ENCODE data around the gene RPS23. TPM values are rescaled to one million over a fixed set of nuclear protein-coding genes. Genes with fewer than 3 reads are reported as not detected.
"Not testable (repeated sequence)": the region's sequence is repeated elsewhere in the genome, so short reads cannot be mapped to it uniquely, and the experiment has no call there.

The RPS23 gene
- total RNA-seq, 1 donor from 2014 or later = 2,105 TPM

DNA sequence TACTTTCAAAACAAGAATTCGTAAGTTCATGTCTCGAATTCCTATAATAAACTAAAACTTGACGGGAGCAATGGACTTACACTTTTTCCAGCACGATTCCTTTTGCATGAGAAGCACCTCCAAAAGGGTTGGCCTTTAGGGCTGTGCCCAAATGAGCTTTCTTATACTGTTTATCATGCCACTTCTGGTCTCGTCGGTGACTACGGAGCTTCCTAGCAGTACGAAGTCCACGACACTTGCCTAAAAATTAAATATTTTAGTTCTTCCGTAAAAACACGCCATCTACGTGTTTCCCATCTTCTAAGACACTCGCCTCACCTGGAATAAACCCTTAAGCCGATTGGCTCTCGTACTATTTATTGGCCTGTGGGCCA is 554 bp downstream of the RPS23 start:
- peaks cover 21% of the 10 kb centered on the region for H3K4me1 Mint-ChIP-seq
- H3K27me3 Mint-ChIP-seq (ENCODE audit: low read depth) = no peaks in the 10 kb centered on the region

DNA sequence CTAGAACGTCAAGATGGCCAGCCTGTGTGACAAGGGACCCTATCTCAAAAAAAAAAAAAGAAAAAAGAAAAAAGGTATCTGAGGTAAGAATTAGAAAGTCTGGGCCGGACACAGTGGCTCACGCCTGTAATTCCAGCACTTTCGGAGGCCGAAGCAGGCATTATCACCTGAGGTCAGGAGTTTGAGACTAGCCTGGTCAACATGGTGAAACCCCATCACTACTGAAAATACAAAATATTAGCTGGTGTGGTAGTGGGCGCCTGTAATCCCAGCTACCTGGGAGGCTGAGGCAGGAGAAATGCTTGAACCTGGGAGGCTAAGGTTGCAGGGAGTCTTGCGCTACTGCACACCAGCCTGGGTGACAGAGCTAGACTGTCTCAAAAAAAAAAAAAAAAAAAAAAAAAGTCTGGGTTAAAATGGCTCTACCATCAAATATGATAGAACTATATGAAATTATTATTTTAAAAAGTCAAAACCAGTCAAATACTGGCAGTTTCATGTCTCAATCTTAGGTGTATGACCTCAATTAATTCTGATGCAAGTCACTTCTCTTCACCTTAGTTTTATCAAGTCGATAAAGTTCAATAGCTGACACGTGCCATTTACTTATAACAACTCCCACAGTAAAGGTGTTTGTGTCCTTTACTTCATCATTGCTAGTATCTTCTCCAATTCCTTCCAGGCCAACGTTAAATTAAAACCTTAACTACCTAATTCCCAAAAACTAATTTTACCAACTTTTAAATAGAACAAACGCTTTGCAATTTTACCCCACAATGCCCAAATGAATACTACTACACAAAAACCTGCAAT is 1.1 kb downstream of the RPS23 start:
- Mint-ChIP-seq H3K36me3 (peaks cover 31% of the 10 kb centered on the region), H3K27ac (peak overlapping the region; percentile 98), H3K4me3 (peak overlapping the region; percentile 82), H3K27me3 (ENCODE audit: low read depth) (no peaks in the 10 kb centered on the region), H3K9me3 (no peaks in the 10 kb centered on the region), H3K4me1 (peaks cover 24% of the 10 kb centered on the region)
- DNase-seq (ENCODE audit: low spot score in 2 of 2, unreplicated experiment in 2 of 2) = no peak
- TF ChIP-seq, protein P1, sequence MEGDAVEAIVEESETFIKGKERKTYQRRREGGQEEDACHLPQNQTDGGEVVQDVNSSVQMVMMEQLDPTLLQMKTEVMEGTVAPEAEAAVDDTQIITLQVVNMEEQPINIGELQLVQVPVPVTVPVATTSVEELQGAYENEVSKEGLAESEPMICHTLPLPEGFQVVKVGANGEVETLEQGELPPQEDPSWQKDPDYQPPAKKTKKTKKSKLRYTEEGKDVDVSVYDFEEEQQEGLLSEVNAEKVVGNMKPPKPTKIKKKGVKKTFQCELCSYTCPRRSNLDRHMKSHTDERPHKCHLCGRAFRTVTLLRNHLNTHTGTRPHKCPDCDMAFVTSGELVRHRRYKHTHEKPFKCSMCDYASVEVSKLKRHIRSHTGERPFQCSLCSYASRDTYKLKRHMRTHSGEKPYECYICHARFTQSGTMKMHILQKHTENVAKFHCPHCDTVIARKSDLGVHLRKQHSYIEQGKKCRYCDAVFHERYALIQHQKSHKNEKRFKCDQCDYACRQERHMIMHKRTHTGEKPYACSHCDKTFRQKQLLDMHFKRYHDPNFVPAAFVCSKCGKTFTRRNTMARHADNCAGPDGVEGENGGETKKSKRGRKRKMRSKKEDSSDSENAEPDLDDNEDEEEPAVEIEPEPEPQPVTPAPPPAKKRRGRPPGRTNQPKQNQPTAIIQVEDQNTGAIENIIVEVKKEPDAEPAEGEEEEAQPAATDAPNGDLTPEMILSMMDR (IDR thresholded peaks at IDR 0.05; ENCODE audit: unreplicated experiment) = no peak

More for the DNA sequence above, 554 bp downstream of the RPS23 start:
- peaks cover 28% of the 10 kb centered on the region for H3K36me3 Mint-ChIP-seq
- H3K4me3 Mint-ChIP-seq = peak overlapping the region; percentile 82
- no peaks in the 10 kb centered on the region for H3K9me3 Mint-ChIP-seq
- H3K27ac Mint-ChIP-seq = peak overlapping the region; percentile 98
- TF ChIP-seq, protein P1 (IDR thresholded peaks at IDR 0.05; ENCODE audit: unreplicated experiment) = no peak
- DNase-seq (ENCODE audit: low spot score in 2 of 2, unreplicated experiment in 2 of 2) = no peak

GRCh38 chr5:82275216-82275664 is 2.9 kb downstream of the RPS23 start:
- DNase-seq (ENCODE audit: low spot score in 2 of 2, unreplicated experiment in 2 of 2) = no peak
- Mint-ChIP-seq H3K27ac (peak overlapping the region; percentile 13), H3K36me3 (peaks cover 39% of the 10 kb centered on the region), H3K27me3 (ENCODE audit: low read depth) (no peaks in the 10 kb centered on the region), H3K9me3 (no peaks in the 10 kb centered on the region), H3K4me1 (peaks cover 27% of the 10 kb centered on the region), H3K4me3 (no peak overlapping the region)
- TF ChIP-seq, protein P1 (IDR thresholded peaks at IDR 0.05; ENCODE audit: unreplicated experiment) = no peak

GRCh38 chr5:82274343-82275211 is 3.6 kb downstream of the RPS23 start:
- H3K4me1 Mint-ChIP-seq = peaks cover 22% of the 10 kb centered on the region
- peaks cover 44% of the 10 kb centered on the region for H3K36me3 Mint-ChIP-seq
- H3K27me3 Mint-ChIP-seq (ENCODE audit: low read depth) = no peaks in the 10 kb centered on the region
- TF ChIP-seq, protein P1 (IDR thresholded peaks at IDR 0.05; ENCODE audit: unreplicated experiment) = no peak
- no peak for DNase-seq (ENCODE audit: low spot score in 2 of 2, unreplicated experiment in 2 of 2)
- H3K4me3 Mint-ChIP-seq = no peak overlapping the region
- no peaks in the 10 kb centered on the region for H3K9me3 Mint-ChIP-seq
- peak overlapping the region; percentile 62 for H3K27ac Mint-ChIP-seq

DNA sequence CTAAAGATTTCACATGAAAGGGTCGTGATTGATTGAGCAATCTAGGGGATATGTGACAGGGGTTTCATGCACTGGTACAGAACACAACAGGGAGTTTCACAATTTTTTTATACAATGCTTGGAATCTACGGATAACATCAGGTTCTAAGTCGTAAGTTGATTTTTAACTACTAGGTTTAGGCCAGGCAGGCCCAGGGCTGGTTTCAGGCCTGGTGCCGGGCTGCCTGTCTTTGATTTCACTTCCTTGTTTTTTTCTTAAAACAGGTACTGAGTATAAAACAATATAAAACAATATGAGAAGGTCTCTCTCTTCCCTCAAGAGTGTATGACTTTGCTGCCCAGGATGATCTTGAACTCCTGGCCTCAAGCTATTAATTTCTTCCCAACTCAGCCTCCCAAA is 4.7 kb downstream of the RPS23 start:
- peaks cover 17% of the 10 kb centered on the region for H3K4me1 Mint-ChIP-seq
- H3K4me3 Mint-ChIP-seq; H3K9me3 Mint-ChIP-seq; DNase-seq (ENCODE audit: low spot score in 2 of 2, unreplicated experiment in 2 of 2); H3K27me3 Mint-ChIP-seq (ENCODE audit: low read depth): not testable (repeated sequence)
- H3K27ac Mint-ChIP-seq = peak overlapping the region; percentile 53
- peaks cover 54% of the 10 kb centered on the region for H3K36me3 Mint-ChIP-seq

GRCh38 chr5:82272571-82273356 is 5.4 kb downstream of the RPS23 start:
- peaks cover 15% of the 10 kb centered on the region for H3K4me1 Mint-ChIP-seq
- peak overlapping the region; percentile 34 for H3K27ac Mint-ChIP-seq
- peaks cover 14% of the 10 kb centered on the region for H3K9me3 Mint-ChIP-seq
- not testable (repeated sequence) for DNase-seq (ENCODE audit: low spot score in 2 of 2, unreplicated experiment in 2 of 2); H3K27me3 Mint-ChIP-seq (ENCODE audit: low read depth); H3K4me3 Mint-ChIP-seq
- peaks cover 60% of the 10 kb centered on the region for H3K36me3 Mint-ChIP-seq

DNA sequence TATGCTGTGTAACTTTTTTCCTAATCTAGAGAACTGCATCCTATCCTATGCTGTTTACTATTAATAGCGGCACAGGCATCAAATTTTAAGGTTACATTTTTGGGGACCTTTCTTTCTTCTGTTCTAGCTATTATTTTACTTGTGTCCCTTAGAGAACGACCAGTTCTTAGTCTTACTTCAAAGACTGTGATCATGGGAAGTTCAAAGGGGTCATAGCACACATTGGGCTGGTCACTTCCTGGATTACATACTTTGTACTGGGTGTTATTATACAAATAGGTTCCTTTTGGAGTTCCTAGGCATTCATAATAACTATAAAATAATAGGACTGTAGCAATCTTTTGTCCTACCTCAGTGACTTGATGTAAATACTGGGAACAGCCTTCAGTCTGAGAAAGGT is 8.8 kb downstream of the RPS23 start:
- Mint-ChIP-seq H3K36me3 (peaks cover 57% of the 10 kb centered on the region), H3K9me3 (peaks cover 24% of the 10 kb centered on the region)
- not testable (repeated sequence) for H3K4me1 Mint-ChIP-seq; DNase-seq (ENCODE audit: low spot score in 2 of 2, unreplicated experiment in 2 of 2); H3K27me3 Mint-ChIP-seq (ENCODE audit: low read depth); H3K27ac Mint-ChIP-seq; H3K4me3 Mint-ChIP-seq

DNA sequence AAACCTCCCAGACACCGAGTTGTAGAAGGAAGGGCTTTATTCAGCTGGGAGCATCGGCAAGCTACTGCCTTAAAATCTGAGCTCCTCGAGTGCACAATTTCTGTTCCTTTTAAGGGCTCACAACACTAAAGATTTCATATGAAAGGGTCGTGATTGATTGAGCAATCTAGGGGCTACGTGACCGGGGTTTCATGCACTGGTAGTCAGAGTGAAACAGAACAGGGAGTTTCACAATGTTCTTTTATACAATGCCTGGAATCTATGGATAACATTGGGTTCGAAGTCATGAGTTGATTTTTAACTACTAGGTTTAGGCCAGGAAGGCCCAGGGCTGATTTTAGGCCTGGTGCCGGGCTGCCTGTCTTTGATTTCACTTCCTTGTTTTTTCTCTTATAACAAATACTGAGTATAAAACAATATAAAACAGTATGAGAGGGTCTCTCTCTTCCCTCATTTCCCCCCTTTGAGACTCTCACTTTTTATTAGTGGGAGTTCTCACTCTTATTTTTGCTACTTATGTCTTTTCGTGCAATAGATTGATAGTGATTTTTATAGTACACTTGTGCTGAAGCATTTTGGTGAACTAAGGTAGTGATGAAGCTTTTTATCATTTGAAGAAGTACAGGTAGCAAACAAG is 10.7 kb downstream of the RPS23 start:
- DNase-seq (ENCODE audit: low spot score in 2 of 2, unreplicated experiment in 2 of 2); H3K4me1 Mint-ChIP-seq; H3K27ac Mint-ChIP-seq; H3K4me3 Mint-ChIP-seq; H3K27me3 Mint-ChIP-seq (ENCODE audit: low read depth): not testable (repeated sequence)
- H3K36me3 Mint-ChIP-seq = peaks cover 45% of the 10 kb centered on the region
- peaks cover 24% of the 10 kb centered on the region for H3K9me3 Mint-ChIP-seq
